HEK293 (cell line): Measurements from ENCODE around the gene ANTXR1.

Experiments used
- CTCF ChIA-PET: fragments of 350-600 bp; formaldehyde crosslinking; extraction: SDS; loops from one replicate; lab custom pipeline; 2021; ENCODE audit warnings: antibody characterized with exemption; lab: Yijun Ruan, JAX
- POLR2A ChIA-PET: fragments of 300-600 bp; formaldehyde crosslinking; extraction: SDS; loops from one replicate; lab custom pipeline; 2020; ENCODE audit warnings: antibody characterized with exemption, inconsistent platforms; lab: Yijun Ruan, JAX
- H3K27ac ChIP-seq: fragments of 200-500 bp; sonication (Bioruptor generic); 2 replicates; pipeline ENCODE4 v1.5.1; 2014; ENCODE audit warnings: low read depth, low read length, control low read depth, inconsistent platforms; ENCODE audit errors: extremely low read depth
- H3K36me3 ChIP-seq, 2 experiments: fragments of 200-500 bp in 1 of 2; sonication (Bioruptor generic) in 1 of 2; 1 replicate in 1 of 2; 2 replicates in 1 of 2; pipeline ENCODE4 v1.5.1; 2014 to 2017; ENCODE audit warnings: inconsistent platforms in 2 of 2, low read length in 2 of 2; ENCODE audit not compliant: control insufficient read depth in 2 of 2, insufficient read depth in 1 of 2
- H3K4me1 ChIP-seq: fragments of 200-500 bp; sonication (Bioruptor generic); 2 replicates; pipeline ENCODE4 v1.5.1; 2014; ENCODE audit warnings: mild to moderate bottlenecking, low read length, inconsistent platforms; ENCODE audit not compliant: control insufficient read depth, insufficient read depth
- H3K4me3 ChIP-seq: 2 replicates; pipeline ENCODE4 v1.5.1; 2011; ENCODE audit warnings: low read depth, mild to moderate bottlenecking, control low read depth, low read length, moderate library complexity
- H3K9me3 ChIP-seq: fragments of 200-500 bp; sonication (Bioruptor generic); 2 replicates; pipeline ENCODE4 v1.5.1; 2014; ENCODE audit warnings: low read depth, low read length, inconsistent platforms; ENCODE audit not compliant: control insufficient read depth, insufficient read depth
- FEZF1 ChIP-seq: fragments of 450-650 bp; formaldehyde crosslinking; IDR thresholded peaks from 2 replicates; pipeline ENCODE4 v1.5.1; 2016; ENCODE audit warnings: missing biosample characterization, missing genetic modification characterization
- KLF8 ChIP-seq: fragments of 450-650 bp; formaldehyde crosslinking; IDR thresholded peaks from 2 replicates; pipeline ENCODE4 v1.5.1; 2016; ENCODE audit warnings: missing biosample characterization, missing genetic modification characterization
- MYNN ChIP-seq: fragments of 450-650 bp; formaldehyde crosslinking; IDR thresholded peaks from 2 replicates; pipeline ENCODE4 v1.5.1; 2016; ENCODE audit warnings: missing biosample characterization, missing genetic modification characterization, borderline replicate concordance
- TCF7L2 ChIP-seq: IDR thresholded peaks from 2 replicates; pipeline ENCODE4 v1.6.1; 2011; ENCODE audit warnings: low read depth, mild to moderate bottlenecking, inconsistent platforms, low read length, moderate library complexity, borderline replicate concordance
- YY1 ChIP-seq: fragments of 450-650 bp; formaldehyde crosslinking; IDR thresholded peaks from 2 replicates; pipeline ENCODE4 v1.5.1; 2018; ENCODE audit warnings: missing biosample characterization, missing genetic modification characterization
- ZBTB20 ChIP-seq: fragments of 450-650 bp; formaldehyde crosslinking; IDR thresholded peaks from 2 replicates; pipeline ENCODE4 v1.5.1; 2016; ENCODE audit warnings: missing biosample characterization, missing genetic modification characterization
- ZNF146 ChIP-seq: fragments of 450-650 bp; formaldehyde crosslinking; IDR thresholded peaks from 2 replicates; pipeline ENCODE4 v1.5.1; 2016; ENCODE audit warnings: missing biosample characterization, missing genetic modification characterization
- ZNF174 ChIP-seq: fragments of 450-650 bp; formaldehyde crosslinking; IDR thresholded peaks from 2 replicates; pipeline ENCODE4 v1.5.0; 2017; ENCODE audit warnings: missing biosample characterization, mild to moderate bottlenecking, missing genetic modification characterization
- ZNF2 ChIP-seq: fragments of 450-650 bp; formaldehyde crosslinking; IDR thresholded peaks from 2 replicates; pipeline ENCODE4 v1.5.1; 2016; ENCODE audit warnings: missing biosample characterization, missing genetic modification characterization
- ZNF274 ChIP-seq, 2 experiments: fragments of 200-500 bp in 1 of 2; fragments of 450-650 bp in 1 of 2; sonication (Bioruptor generic) in 1 of 2; formaldehyde crosslinking in 1 of 2; IDR thresholded peaks; 2 replicates each; pipeline versions ENCODE4 v1.5.1 to v1.6.1; 2014 to 2016; ENCODE audit warnings: borderline replicate concordance in 1 of 2, inconsistent platforms in 1 of 2, low read length in 1 of 2, missing biosample characterization in 1 of 2, missing genetic modification characterization in 1 of 2
- ZNF473 ChIP-seq: fragments of 450-650 bp; formaldehyde crosslinking; IDR thresholded peaks from 2 replicates; pipeline ENCODE4 v1.5.1; 2017; ENCODE audit warnings: missing biosample characterization, missing genetic modification characterization
- ZNF510 ChIP-seq: fragments of 450-650 bp; formaldehyde crosslinking; IDR thresholded peaks from 2 replicates; pipeline ENCODE4 v1.5.1; 2018; ENCODE audit warnings: mild to moderate bottlenecking, missing genetic modification characterization, missing biosample characterization; ENCODE audit not compliant: insufficient replicate concordance
- ZNF664 ChIP-seq: fragments of 450-650 bp; formaldehyde crosslinking; IDR thresholded peaks from 2 replicates; pipeline ENCODE4 v1.5.1; 2016; ENCODE audit warnings: missing biosample characterization, missing genetic modification characterization
- TF ChIP-seq, protein P1 (sequence below): fragments of 450-650 bp; formaldehyde crosslinking; optimal IDR thresholded peaks from 2 replicates; pipeline ENCODE3; 2016; ENCODE audit warnings: missing biosample characterization, mild to moderate bottlenecking, missing genetic modification characterization
- TF ChIP-seq, protein P2 (sequence below): fragments of 450-650 bp; formaldehyde crosslinking; IDR thresholded peaks from 2 replicates; pipeline ENCODE4 v1.5.1; 2016; ENCODE audit warnings: missing biosample characterization, missing genetic modification characterization
- TF ChIP-seq, protein P3 (sequence below): fragments of 450-650 bp; formaldehyde crosslinking; IDR thresholded peaks from 2 replicates; pipeline ENCODE4 v1.5.1; 2016; ENCODE audit warnings: missing biosample characterization, missing genetic modification characterization
- TF ChIP-seq, protein P4 (sequence below): fragments of 450-650 bp; formaldehyde crosslinking; IDR thresholded peaks from 2 replicates; pipeline ENCODE4 v1.5.1; 2016; ENCODE audit warnings: missing biosample characterization, missing genetic modification characterization
- TF ChIP-seq, protein P5 (sequence below): IDR thresholded peaks from 2 replicates; pipeline ENCODE4 v1.6.1; 2011; ENCODE audit warnings: mild to moderate bottlenecking, low read depth, low read length, borderline replicate concordance
- TF ChIP-seq, protein P6 (sequence below): fragments of 450-650 bp; formaldehyde crosslinking; conservative IDR thresholded peaks from 2 replicates; pipeline ENCODE4 v1.5.1; 2016; ENCODE audit warnings: low read depth, missing biosample characterization, missing genetic modification characterization
- TF ChIP-seq, protein P7 (sequence below): fragments of 450-650 bp; formaldehyde crosslinking; IDR thresholded peaks from 2 replicates; pipeline ENCODE4 v1.5.1; 2016; ENCODE audit warnings: missing biosample characterization, missing genetic modification characterization

Gene ANTXR1

DNA sequence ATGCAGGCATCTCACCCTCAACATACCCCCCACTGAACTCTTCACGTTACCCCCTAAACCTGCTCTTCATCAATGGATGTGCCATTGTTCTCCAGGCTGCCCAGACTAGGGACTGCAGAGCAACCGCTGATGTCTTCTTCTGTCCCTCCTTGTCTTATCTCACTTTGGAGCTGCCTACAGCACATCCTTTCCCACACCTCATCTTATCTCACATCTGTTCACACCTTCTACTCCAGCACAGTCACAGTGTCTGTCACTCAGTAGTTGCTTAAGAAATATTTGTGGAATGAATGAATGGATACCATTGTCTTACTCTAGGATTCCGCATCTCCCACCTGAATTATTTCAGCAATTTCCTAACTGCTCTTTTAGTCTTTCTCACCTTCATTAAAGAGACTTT, 144.5 kb downstream of the ANTXR1 start:
- Histone ChIP-seq H3K9me3 (no peaks in the 10 kb centered on the region), H3K36me3 (peaks cover 0 to 11% of the 10 kb centered on the region in 2 experiments; a peak in 1 of 3 replicates), H3K27ac (no peak overlapping the region), H3K4me3 (no peak overlapping the region), H3K4me1 (peaks cover 10% of the 10 kb centered on the region)
- no peak for TF ChIP-seq TCF7L2
- no peak for TF ChIP-seq ZNF2 (tag by site-specific recombination)
- TF ChIP-seq ZNF146 (tag by site-specific recombination): no peak
- TF ChIP-seq, protein P1, sequence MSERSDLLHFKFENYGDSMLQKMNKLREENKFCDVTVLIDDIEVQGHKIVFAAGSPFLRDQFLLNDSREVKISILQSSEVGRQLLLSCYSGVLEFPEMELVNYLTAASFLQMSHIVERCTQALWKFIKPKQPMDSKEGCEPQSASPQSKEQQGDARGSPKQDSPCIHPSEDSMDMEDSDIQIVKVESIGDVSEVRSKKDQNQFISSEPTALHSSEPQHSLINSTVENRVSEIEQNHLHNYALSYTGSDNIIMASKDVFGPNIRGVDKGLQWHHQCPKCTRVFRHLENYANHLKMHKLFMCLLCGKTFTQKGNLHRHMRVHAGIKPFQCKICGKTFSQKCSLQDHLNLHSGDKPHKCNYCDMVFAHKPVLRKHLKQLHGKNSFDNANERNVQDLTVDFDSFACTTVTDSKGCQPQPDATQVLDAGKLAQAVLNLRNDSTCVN (tag by site-specific recombination): no peak
- TF ChIP-seq MYNN (tag by site-specific recombination): no peak
- TF ChIP-seq, protein P2, sequence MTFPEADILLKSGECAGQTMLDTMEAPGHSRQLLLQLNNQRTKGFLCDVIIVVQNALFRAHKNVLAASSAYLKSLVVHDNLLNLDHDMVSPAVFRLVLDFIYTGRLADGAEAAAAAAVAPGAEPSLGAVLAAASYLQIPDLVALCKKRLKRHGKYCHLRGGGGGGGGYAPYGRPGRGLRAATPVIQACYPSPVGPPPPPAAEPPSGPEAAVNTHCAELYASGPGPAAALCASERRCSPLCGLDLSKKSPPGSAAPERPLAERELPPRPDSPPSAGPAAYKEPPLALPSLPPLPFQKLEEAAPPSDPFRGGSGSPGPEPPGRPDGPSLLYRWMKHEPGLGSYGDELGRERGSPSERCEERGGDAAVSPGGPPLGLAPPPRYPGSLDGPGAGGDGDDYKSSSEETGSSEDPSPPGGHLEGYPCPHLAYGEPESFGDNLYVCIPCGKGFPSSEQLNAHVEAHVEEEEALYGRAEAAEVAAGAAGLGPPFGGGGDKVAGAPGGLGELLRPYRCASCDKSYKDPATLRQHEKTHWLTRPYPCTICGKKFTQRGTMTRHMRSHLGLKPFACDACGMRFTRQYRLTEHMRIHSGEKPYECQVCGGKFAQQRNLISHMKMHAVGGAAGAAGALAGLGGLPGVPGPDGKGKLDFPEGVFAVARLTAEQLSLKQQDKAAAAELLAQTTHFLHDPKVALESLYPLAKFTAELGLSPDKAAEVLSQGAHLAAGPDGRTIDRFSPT (tag by site-specific recombination): no peak
- TF ChIP-seq, protein P3, sequence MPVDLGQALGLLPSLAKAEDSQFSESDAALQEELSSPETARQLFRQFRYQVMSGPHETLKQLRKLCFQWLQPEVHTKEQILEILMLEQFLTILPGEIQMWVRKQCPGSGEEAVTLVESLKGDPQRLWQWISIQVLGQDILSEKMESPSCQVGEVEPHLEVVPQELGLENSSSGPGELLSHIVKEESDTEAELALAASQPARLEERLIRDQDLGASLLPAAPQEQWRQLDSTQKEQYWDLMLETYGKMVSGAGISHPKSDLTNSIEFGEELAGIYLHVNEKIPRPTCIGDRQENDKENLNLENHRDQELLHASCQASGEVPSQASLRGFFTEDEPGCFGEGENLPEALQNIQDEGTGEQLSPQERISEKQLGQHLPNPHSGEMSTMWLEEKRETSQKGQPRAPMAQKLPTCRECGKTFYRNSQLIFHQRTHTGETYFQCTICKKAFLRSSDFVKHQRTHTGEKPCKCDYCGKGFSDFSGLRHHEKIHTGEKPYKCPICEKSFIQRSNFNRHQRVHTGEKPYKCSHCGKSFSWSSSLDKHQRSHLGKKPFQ (tag by site-specific recombination): no peak
- TF ChIP-seq, protein P4, sequence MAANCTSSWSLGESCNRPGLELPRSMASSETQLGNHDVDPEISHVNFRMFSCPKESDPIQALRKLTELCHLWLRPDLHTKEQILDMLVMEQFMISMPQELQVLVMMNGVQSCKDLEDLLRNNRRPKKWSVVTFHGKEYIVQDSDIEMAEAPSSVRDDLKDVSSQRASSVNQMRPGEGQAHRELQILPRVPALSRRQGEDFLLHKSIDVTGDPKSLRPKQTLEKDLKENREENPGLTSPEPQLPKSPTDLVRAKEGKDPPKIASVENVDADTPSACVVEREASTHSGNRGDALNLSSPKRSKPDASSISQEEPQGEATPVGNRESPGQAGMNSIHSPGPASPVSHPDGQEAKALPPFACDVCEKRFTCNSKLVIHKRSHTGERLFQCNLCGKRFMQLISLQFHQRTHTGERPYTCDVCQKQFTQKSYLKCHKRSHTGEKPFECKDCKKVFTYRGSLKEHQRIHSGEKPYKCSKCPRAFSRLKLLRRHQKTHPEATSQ (tag by site-specific recombination): no peak
- no peak for TF ChIP-seq ZNF473 (tag by site-specific recombination)
- TF ChIP-seq, protein P5, sequence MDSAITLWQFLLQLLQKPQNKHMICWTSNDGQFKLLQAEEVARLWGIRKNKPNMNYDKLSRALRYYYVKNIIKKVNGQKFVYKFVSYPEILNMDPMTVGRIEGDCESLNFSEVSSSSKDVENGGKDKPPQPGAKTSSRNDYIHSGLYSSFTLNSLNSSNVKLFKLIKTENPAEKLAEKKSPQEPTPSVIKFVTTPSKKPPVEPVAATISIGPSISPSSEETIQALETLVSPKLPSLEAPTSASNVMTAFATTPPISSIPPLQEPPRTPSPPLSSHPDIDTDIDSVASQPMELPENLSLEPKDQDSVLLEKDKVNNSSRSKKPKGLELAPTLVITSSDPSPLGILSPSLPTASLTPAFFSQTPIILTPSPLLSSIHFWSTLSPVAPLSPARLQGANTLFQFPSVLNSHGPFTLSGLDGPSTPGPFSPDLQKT: no peak
- no peak for TF ChIP-seq ZNF664 (tag by site-specific recombination)
- TF ChIP-seq YY1 (tag by site-specific recombination): no peak
- TF ChIP-seq ZNF274 (IDR thresholded peaks at IDR 0.05; ENCODE audit: low read length): no peak
- no peak for TF ChIP-seq ZNF274 (tag by site-specific recombination; IDR thresholded peaks at IDR 0.05; ENCODE audit: borderline replicate concordance)
- TF ChIP-seq ZBTB20 (tag by site-specific recombination): no peak
- no peak for TF ChIP-seq ZNF510 (tag by site-specific recombination)
- TF ChIP-seq KLF8 (tag by site-specific recombination): no peak
- ChIA-PET POLR2A (no interaction called here), CTCF (no interaction called here)

DNA sequence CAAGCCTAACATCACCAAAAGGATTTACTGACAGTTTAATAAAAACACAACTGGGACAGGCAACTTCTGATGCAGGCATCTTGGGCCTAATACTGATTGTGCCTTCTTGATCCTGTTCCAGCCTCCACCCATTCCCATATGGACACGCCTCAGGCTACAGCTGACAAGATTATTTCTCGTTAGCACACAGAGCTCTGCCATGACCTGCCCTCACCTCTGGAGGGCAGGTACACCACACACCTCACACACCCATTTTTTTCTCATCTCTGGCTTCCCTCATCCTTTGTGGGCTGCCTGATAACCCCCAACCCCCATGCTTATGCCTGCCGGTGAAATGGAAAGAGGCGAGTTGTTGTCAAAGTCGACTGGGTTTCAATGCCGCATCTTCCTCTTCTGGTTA, 147.0 kb downstream of the ANTXR1 start:
- POLR2A ChIA-PET: no interaction called here
- Histone ChIP-seq H3K4me1 (peaks cover 8% of the 10 kb centered on the region), H3K36me3 (peaks cover 0 to 2% of the 10 kb centered on the region in 2 experiments; a peak in 1 of 3 replicates), H3K27ac (no peak overlapping the region), H3K4me3 (no peak overlapping the region), H3K9me3 (no peaks in the 10 kb centered on the region)
- CTCF ChIA-PET: no interaction called here
- TF ChIP-seq, protein P6, sequence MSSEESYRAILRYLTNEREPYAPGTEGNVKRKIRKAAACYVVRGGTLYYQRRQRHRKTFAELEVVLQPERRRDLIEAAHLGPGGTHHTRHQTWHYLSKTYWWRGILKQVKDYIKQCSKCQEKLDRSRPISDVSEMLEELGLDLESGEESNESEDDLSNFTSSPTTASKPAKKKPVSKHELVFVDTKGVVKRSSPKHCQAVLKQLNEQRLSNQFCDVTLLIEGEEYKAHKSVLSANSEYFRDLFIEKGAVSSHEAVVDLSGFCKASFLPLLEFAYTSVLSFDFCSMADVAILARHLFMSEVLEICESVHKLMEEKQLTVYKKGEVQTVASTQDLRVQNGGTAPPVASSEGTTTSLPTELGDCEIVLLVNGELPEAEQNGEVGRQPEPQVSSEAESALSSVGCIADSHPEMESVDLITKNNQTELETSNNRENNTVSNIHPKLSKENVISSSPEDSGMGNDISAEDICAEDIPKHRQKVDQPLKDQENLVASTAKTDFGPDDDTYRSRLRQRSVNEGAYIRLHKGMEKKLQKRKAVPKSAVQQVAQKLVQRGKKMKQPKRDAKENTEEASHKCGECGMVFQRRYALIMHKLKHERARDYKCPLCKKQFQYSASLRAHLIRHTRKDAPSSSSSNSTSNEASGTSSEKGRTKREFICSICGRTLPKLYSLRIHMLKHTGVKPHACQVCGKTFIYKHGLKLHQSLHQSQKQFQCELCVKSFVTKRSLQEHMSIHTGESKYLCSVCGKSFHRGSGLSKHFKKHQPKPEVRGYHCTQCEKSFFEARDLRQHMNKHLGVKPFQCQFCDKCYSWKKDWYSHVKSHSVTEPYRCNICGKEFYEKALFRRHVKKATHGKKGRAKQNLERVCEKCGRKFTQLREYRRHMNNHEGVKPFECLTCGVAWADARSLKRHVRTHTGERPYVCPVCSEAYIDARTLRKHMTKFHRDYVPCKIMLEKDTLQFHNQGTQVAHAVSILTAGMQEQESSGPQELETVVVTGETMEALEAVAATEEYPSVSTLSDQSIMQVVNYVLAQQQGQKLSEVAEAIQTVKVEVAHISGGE (tag by site-specific recombination): no peak
- TF ChIP-seq ZNF174 (tag by site-specific recombination) (no peak), FEZF1 (tag by site-specific recombination) (no peak), ZNF146 (tag by site-specific recombination) (no peak)
- TF ChIP-seq, protein P7, sequence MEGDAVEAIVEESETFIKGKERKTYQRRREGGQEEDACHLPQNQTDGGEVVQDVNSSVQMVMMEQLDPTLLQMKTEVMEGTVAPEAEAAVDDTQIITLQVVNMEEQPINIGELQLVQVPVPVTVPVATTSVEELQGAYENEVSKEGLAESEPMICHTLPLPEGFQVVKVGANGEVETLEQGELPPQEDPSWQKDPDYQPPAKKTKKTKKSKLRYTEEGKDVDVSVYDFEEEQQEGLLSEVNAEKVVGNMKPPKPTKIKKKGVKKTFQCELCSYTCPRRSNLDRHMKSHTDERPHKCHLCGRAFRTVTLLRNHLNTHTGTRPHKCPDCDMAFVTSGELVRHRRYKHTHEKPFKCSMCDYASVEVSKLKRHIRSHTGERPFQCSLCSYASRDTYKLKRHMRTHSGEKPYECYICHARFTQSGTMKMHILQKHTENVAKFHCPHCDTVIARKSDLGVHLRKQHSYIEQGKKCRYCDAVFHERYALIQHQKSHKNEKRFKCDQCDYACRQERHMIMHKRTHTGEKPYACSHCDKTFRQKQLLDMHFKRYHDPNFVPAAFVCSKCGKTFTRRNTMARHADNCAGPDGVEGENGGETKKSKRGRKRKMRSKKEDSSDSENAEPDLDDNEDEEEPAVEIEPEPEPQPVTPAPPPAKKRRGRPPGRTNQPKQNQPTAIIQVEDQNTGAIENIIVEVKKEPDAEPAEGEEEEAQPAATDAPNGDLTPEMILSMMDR (tag by site-specific recombination): peak; percentile 54; the same call in 1 of the 2 replicates
